Uterus (tissue), 4 donors: Measurements from ENCODE around the gene CNTN6. TPM values are rescaled to one million over a fixed set of nuclear protein-coding genes. Genes with fewer than 3 reads are reported as not detected.

Source experiments
- DNase-seq, 2 donors: peaks; one replicate each; pipeline ENCODE4 v3.0.0-alpha.2; 2019 to 2020
- H3K27ac ChIP-seq, 2 donors: fragments of 200-600 bp; sonication (generic); 1 replicate in 1 of 2; 2 replicates in 1 of 2; pipeline ENCODE4 v1.5.1; 2016 to 2018
- H3K27me3 ChIP-seq, 2 donors: fragments of 200-600 bp; sonication (generic); one replicate each; pipeline ENCODE4 v1.5.1; 2018 to 2019; ENCODE audit warnings: control low read depth in 1 of 2
- H3K36me3 ChIP-seq, 2 donors: fragments of 200-600 bp; sonication (generic); one replicate each; pipeline ENCODE4 v1.5.1; 2019; ENCODE audit warnings: control low read depth in 1 of 2
- H3K4me1 ChIP-seq, 2 donors: fragments of 200-600 bp; sonication (generic); one replicate each; pipeline ENCODE4 v1.5.1; 2018 to 2019; ENCODE audit warnings: control low read depth in 1 of 2
- H3K4me3 ChIP-seq, 2 donors: fragments of 200-600 bp; sonication (generic); 1 replicate in 1 of 2; 2 replicates in 1 of 2; pipeline ENCODE4 v1.5.1; 2018 to 2019; ENCODE audit warnings: mild to moderate bottlenecking in 1 of 2
- H3K9me3 ChIP-seq, 2 donors: fragments of 200-600 bp; sonication (generic); one replicate each; pipeline ENCODE4 v1.5.1; 2019; ENCODE audit warnings: control low read depth in 1 of 2
- POLR2A ChIP-seq, 2 donors: fragments of 450-650 bp; IDR thresholded peaks; one replicate each; pipeline ENCODE4 v1.6.1; 2016; ENCODE audit warnings: antibody characterized with exemption in 2 of 2, mild to moderate bottlenecking in 1 of 2, moderate library complexity in 1 of 2
- intact Hi-C: fragments of 100-400 bp; cut with DNase I; formaldehyde crosslinking; loops from one replicate; pipeline ENCODE4 v1.15.1; 2023; ENCODE audit warnings: low total_unique reads
- total RNA-seq, 4 donors: library from RNA; depleted of rRNA in 3 of 4; stranded (reverse); fragments of >200 nt in 3 of 4; gene quantifications; one replicate each; pipeline versions ENCODE4 v1.1.0 to v1.2.4, GENCODE V29; 2014 to 2023
- TF ChIP-seq, protein P1 (sequence below), 4 experiments: fragments of 200-600 bp in 2 of 4; fragments of 450-650 bp in 2 of 4; sonication (generic) in 2 of 4; IDR thresholded peaks; one replicate each; pipeline ENCODE4 v1.5.1; 2016 to 2019; ENCODE audit warnings: antibody characterized with exemption in 4 of 4, mild to moderate bottlenecking in 2 of 4, moderate library complexity in 1 of 4
- donor health status: DM: yes; HTN: yes; CAD: no.

The CNTN6 gene
- total RNA-seq, 4 donors from 2014 or later, result 0.21 to 2.7 TPM; not detected in 2

DNA sequence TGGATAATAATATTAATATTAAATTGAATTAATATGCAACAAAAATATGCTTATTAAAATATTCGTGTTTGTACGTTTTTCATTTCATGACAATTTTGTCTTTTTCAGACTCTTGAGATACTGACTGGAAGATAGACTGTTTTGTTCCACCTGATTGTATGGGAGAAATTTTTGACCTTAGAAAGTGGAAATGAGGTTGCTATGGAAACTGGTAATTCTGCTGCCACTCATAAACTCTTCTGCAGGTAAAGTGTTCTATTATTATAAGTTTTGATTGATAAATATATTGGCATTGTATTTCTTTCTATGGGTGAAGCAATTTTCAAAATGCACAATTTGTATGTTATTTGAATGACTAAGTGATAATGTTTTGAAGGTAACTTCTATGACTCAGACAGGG lies 55.0 kb downstream of the CNTN6 start:
- no peak overlapping the region for H3K4me3 ChIP-seq
- TF ChIP-seq, protein P1, sequence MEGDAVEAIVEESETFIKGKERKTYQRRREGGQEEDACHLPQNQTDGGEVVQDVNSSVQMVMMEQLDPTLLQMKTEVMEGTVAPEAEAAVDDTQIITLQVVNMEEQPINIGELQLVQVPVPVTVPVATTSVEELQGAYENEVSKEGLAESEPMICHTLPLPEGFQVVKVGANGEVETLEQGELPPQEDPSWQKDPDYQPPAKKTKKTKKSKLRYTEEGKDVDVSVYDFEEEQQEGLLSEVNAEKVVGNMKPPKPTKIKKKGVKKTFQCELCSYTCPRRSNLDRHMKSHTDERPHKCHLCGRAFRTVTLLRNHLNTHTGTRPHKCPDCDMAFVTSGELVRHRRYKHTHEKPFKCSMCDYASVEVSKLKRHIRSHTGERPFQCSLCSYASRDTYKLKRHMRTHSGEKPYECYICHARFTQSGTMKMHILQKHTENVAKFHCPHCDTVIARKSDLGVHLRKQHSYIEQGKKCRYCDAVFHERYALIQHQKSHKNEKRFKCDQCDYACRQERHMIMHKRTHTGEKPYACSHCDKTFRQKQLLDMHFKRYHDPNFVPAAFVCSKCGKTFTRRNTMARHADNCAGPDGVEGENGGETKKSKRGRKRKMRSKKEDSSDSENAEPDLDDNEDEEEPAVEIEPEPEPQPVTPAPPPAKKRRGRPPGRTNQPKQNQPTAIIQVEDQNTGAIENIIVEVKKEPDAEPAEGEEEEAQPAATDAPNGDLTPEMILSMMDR (IDR thresholded peaks at IDR 0.05), result no peak
- no peak for TF ChIP-seq POLR2A (IDR thresholded peaks at IDR 0.05)
- intact Hi-C loops, result no loop called here

DNA sequence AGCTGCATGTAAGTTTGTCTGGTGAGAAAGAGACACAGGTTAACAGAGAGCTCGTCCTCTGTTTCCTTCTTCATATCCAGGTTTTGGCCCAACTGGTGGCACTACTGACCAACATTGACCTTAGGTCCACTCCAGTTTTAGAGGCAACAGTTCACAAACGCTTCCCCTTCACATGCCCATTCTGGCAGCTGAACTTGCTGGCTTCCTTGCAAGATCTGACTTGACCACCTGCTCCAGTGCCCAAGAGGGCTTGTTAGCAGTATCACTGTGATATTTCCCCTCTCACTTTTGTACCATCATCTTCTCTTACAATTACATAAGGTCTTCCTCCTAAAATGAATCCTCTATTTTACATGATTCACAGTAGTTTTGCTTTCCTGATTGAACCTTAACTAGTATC lies 71.3 kb downstream of the CNTN6 start:
- H3K36me3 ChIP-seq, result no peaks in the 10 kb centered on the region
- intact Hi-C loops, result no loop called here
- H3K4me3 ChIP-seq, result no peak overlapping the region
- H3K27ac ChIP-seq, result no peak overlapping the region
- no peak for DNase-seq
- H3K9me3 ChIP-seq, result no peaks in the 10 kb centered on the region
- no peaks in the 10 kb centered on the region for H3K4me1 ChIP-seq
- H3K27me3 ChIP-seq, result no peaks in the 10 kb centered on the region
- TF ChIP-seq POLR2A (IDR thresholded peaks at IDR 0.05), result no peak
- TF ChIP-seq, protein P1 (IDR thresholded peaks at IDR 0.05), result no peak

More for the DNA sequence above, 55.0 kb downstream of the CNTN6 start:
- Histone ChIP-seq H3K9me3 (no peaks in the 10 kb centered on the region), H3K4me1 (no peaks in the 10 kb centered on the region), H3K27me3 (no peaks in the 10 kb centered on the region), H3K36me3 (no peaks in the 10 kb centered on the region), H3K27ac (no peak overlapping the region)
- no peak for DNase-seq

DNA sequence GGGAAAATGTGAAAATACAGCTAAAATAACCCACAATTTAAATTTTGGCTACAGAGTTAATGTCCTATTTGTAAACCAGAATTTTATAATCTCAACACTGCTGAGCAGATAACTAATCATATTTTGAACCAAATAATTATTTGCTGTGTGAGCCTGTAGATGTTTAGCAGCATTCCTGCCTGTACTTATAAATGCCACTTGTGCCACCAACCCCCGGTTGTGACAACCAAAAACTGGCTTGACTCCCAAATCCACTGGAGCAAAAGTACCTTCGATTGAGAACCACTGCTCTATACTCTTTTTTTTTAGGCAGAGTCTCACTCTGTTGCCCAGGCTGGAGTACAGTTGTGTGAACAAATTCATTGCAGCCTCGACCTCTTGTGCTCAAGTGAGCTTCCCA lies 78.5 kb downstream of the CNTN6 start:
- H3K36me3 ChIP-seq, result no peaks in the 10 kb centered on the region
- H3K4me1 ChIP-seq, result no peaks in the 10 kb centered on the region
- intact Hi-C loops, result no loop called here
- TF ChIP-seq, protein P1 (IDR thresholded peaks at IDR 0.05), result no peak
- no peak for TF ChIP-seq POLR2A (IDR thresholded peaks at IDR 0.05)
- no peak for DNase-seq
- no peaks in the 10 kb centered on the region for H3K27me3 ChIP-seq
- H3K27ac ChIP-seq, result no peak overlapping the region
- no peaks in the 10 kb centered on the region for H3K9me3 ChIP-seq
- H3K4me3 ChIP-seq, result no peak overlapping the region

DNA sequence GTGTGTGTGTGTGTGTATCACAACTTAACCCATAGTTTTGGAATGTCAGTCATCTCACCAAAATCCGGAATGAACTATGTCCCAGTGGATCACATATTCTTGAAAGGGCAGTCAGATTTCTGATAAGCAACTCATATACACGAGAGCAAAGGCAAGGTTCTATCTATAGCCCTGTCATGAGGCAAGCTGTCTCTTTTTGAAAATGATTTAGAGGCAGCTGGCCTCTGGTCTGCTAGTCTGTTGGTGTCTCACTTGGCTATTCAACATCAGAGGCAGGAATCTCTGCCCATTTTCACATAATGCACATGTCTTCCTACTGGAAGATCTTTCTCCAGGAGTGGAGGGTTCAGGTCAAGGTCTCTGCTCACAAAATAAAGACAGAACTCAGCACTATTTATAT lies 79.8 kb downstream of the CNTN6 start:
- no peak for TF ChIP-seq POLR2A (IDR thresholded peaks at IDR 0.05)
- TF ChIP-seq, protein P1 (IDR thresholded peaks at IDR 0.05), result no peak
- DNase-seq, result no peak
- H3K4me1 ChIP-seq, result no peaks in the 10 kb centered on the region

DNA sequence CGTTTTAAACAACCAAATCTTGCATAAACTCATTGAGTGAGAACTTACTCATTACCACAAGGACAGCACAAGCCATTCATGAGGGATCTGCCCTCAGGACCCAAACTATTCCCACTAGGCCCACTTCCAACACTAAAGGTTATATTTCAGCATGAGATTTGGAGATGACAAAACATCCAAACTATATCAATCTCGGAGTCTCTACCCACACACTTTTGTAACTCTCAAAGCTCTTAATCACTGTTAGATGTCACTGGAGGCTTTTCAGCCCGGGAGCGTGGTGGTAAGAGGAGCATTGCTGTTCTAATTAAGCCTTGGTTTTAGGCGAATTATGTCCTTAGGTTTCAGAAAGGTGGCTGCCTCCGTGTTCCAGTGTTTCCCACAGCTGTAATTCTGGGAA lies 86.3 kb downstream of the CNTN6 start:
- H3K4me3 ChIP-seq, result no peak overlapping the region
- no peaks in the 10 kb centered on the region for H3K36me3 ChIP-seq
- H3K27me3 ChIP-seq, result no peaks in the 10 kb centered on the region
- no peak for TF ChIP-seq POLR2A (IDR thresholded peaks at IDR 0.05)
- TF ChIP-seq, protein P1 (IDR thresholded peaks at IDR 0.05), result no peak
- H3K9me3 ChIP-seq, result no peaks in the 10 kb centered on the region
- no peaks in the 10 kb centered on the region for H3K4me1 ChIP-seq
- no peak overlapping the region for H3K27ac ChIP-seq
- intact Hi-C loops, result no loop called here
- DNase-seq, result no peak

More for the DNA sequence above, 79.8 kb downstream of the CNTN6 start:
- no peak overlapping the region for H3K4me3 ChIP-seq
- H3K27me3 ChIP-seq, result no peaks in the 10 kb centered on the region
- H3K9me3 ChIP-seq, result no peaks in the 10 kb centered on the region
- no peak overlapping the region for H3K27ac ChIP-seq
- H3K36me3 ChIP-seq, result no peaks in the 10 kb centered on the region
- intact Hi-C loops, result no loop called here
